OCI-LY7 (cell line): ENCODE results near the gene ICOSLG. TPM values are rescaled to one million over a fixed set of nuclear protein-coding genes. Genes with fewer than 3 reads are reported as not detected.
"Not testable (repeated sequence)": the region's sequence is repeated elsewhere in the genome, so short reads cannot be mapped to it uniquely, and the experiment has no call there.

Source experiments
- BruUV-seq: library from RNA; stranded (reverse); fragments of 400-500 nt; replicated peaks from 2 replicates; lab custom pipeline; 2021; lab: Mats Ljungman, UMichigan
- CTCF ChIA-PET: fragments of 300-600 bp; sonication (Branson Sonifier 250); formaldehyde crosslinking; loops from one replicate; lab custom pipeline; 2022; ENCODE audit warnings: antibody characterized with exemption; ENCODE audit not compliant: unreplicated experiment; lab: Charles Lee
- POLR2A ChIA-PET: fragments of 300-600 bp; sonication (Branson Sonifier 250); formaldehyde crosslinking; loops from one replicate; lab custom pipeline; 2022; ENCODE audit warnings: antibody characterized with exemption; lab: Charles Lee
- DNase-seq: peaks from one replicate; pipeline ENCODE4 v3.0.0-alpha.2; 2015; ENCODE audit warnings: low spot score
- H2AFZ ChIP-seq: fragments of 200-600 bp; sonication (generic), shearing (Covaris generic); 2 replicates; pipeline ENCODE4 v1.6.1; 2014; ENCODE audit warnings: mild to moderate bottlenecking, antibody characterized with exemption, low read length, moderate library complexity
- H3K27ac ChIP-seq: fragments of 200-600 bp; sonication (generic); 2 replicates; pipeline ENCODE4 v1.5.1; 2014; ENCODE audit warnings: mixed run types, low read depth, mild to moderate bottlenecking, moderate library complexity, low read length, inconsistent platforms; ENCODE audit not compliant: poor library complexity, severe bottlenecking
- H3K36me3 ChIP-seq: fragments of 200-600 bp; sonication (generic); 2 replicates; pipeline ENCODE4 v1.6.1; 2014; ENCODE audit warnings: mild to moderate bottlenecking, antibody characterized with exemption, low read length, moderate library complexity, mixed read lengths; ENCODE audit not compliant: insufficient read depth
- H3K4me1 ChIP-seq: fragments of 200-600 bp; sonication (generic); 2 replicates; pipeline ENCODE4 v1.5.1; 2014; ENCODE audit warnings: mild to moderate bottlenecking, low read length; ENCODE audit not compliant: insufficient read depth, poor library complexity, severe bottlenecking
- H3K4me2 ChIP-seq: fragments of 200-600 bp; sonication (generic); 2 replicates; pipeline ENCODE4 v1.6.1; 2014; ENCODE audit warnings: mild to moderate bottlenecking, low read length
- H3K4me3 ChIP-seq: fragments of 200-600 bp; sonication (generic); 2 replicates; pipeline ENCODE4 v1.5.1; 2014; ENCODE audit warnings: mild to moderate bottlenecking, low read depth, low read length; ENCODE audit not compliant: poor library complexity, severe bottlenecking
- H3K79me2 ChIP-seq: fragments of 200-600 bp; sonication (generic); 2 replicates; pipeline ENCODE4 v1.6.1; 2016; ENCODE audit warnings: low read depth, mild to moderate bottlenecking, low read length, moderate library complexity, mixed read lengths; ENCODE audit not compliant: insufficient read depth
- H3K9me2 ChIP-seq: fragments of 200-600 bp; sonication (generic); 2 replicates; pipeline ENCODE4 v1.6.1; 2016; ENCODE audit warnings: mild to moderate bottlenecking, low read length, mixed read lengths; ENCODE audit not compliant: insufficient read depth
- H3K9me3 ChIP-seq: fragments of 200-600 bp; sonication (generic); 2 replicates; pipeline ENCODE4 v1.6.1; 2014; ENCODE audit warnings: mild to moderate bottlenecking, mixed run types, low read length, mixed read lengths
- H4K20me1 ChIP-seq: fragments of 200-600 bp; sonication (generic); 2 replicates; pipeline ENCODE4 v1.6.1; 2014; ENCODE audit warnings: mild to moderate bottlenecking, antibody characterized with exemption, low read length, moderate library complexity, mixed read lengths; ENCODE audit not compliant: insufficient read depth
- intact Hi-C: fragments of 100-400 bp; cut with micrococcal nuclease; formaldehyde crosslinking; loops from one replicate; pipeline ENCODE4 v1.10.0; 2022; ENCODE audit not compliant: unreplicated experiment
- total RNA-seq, 2 experiments: library from RNA; depleted of rRNA in 1 of 2; stranded (reverse); fragments of >200 nt in 1 of 2; shearing (Covaris generic) in 1 of 2; gene quantifications; 2 replicates each; pipeline ENCODE4 v1.2.3, GENCODE V29; 2014 to 2022

Gene ICOSLG
- total RNA-seq, 2 experiments from 2014 or later, result 5.2 to 8.3 TPM

GRCh38 chr21:44194888-44195287, 45.9 kb downstream of the ICOSLG start:
- H3K27ac ChIP-seq, CTCF ChIA-PET, POLR2A ChIA-PET, H3K36me3 ChIP-seq, H3K4me2 ChIP-seq, H2AFZ ChIP-seq, H3K79me2 ChIP-seq, intact Hi-C loops, DNase-seq, BruUV-seq, H3K9me2 ChIP-seq, H3K4me3 ChIP-seq, H4K20me1 ChIP-seq, H3K9me3 ChIP-seq: not testable (repeated sequence)
- H3K4me1 ChIP-seq, result peaks cover 22% of the 10 kb centered on the region

GRCh38 chr21:44194451-44194850, 46.3 kb downstream of the ICOSLG start:
- H3K27ac ChIP-seq, CTCF ChIA-PET, H3K79me2 ChIP-seq, H3K9me3 ChIP-seq, H3K9me2 ChIP-seq, intact Hi-C loops, H3K4me2 ChIP-seq, H4K20me1 ChIP-seq, DNase-seq, POLR2A ChIA-PET, H2AFZ ChIP-seq, H3K4me3 ChIP-seq, BruUV-seq, H3K36me3 ChIP-seq: not testable (repeated sequence)
- H3K4me1 ChIP-seq, result peaks cover 18% of the 10 kb centered on the region

- DNase-seq, H3K79me2 ChIP-seq, H3K4me2 ChIP-seq, BruUV-seq, H3K9me3 ChIP-seq, POLR2A ChIA-PET, H4K20me1 ChIP-seq, H3K4me3 ChIP-seq, H3K9me2 ChIP-seq, intact Hi-C loops, H3K27ac ChIP-seq, H2AFZ ChIP-seq, CTCF ChIA-PET, H3K36me3 ChIP-seq: not testable (repeated sequence)
- peaks cover 13% of the 10 kb centered on the region for H3K4me1 ChIP-seq
Observed at GRCh38 chr21:44193108-44193507, 47.6 kb downstream of the ICOSLG start.

DNA sequence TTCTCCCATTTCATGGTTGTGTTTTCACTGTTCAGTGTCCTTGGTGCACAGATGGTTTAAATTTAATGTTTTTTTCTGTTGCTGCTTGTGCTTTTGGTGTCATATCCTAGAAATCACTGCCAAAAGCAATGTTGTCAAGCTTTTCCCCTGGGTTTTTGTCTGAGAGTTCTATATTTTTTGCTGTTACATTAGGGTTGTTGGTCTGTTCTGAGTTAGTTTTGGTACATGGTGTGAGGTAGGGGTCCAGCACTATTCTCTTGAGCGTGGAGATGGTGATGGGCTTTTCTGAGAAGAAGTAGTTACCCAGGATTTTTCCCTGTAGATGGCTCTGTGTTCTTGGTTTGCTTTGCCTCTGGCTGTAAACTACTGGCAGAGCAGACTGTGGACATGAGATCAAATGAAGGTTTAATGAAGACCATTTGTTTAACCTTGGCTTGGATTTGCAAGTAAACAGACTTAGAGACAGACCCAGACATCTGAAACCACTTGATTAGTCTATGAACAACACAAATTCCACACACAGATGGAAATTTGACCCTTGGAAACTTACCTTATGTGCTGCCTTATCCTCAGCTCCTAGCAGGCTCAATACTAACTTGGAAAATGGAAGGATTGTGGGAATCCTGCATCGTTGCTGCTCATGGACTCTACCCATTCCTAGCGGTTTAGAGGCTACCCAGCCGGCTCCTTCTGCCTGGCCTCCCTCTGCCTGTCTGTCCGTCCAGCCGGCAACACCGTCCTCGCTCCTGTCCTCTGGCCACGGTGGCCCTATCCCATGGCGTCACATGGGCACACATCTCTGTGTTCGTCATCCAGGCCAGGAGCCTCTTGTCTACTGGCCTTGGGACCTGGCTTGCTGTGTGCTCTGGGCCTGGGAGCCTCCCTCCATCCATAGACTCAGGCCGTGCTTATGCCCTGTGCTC, 50.1 kb downstream of the ICOSLG start:
- H3K36me3 ChIP-seq, H4K20me1 ChIP-seq, H3K27ac ChIP-seq, intact Hi-C loops, H3K9me2 ChIP-seq, DNase-seq, H2AFZ ChIP-seq, H3K79me2 ChIP-seq, H3K4me3 ChIP-seq, CTCF ChIA-PET, POLR2A ChIA-PET, H3K9me3 ChIP-seq, BruUV-seq, H3K4me1 ChIP-seq, H3K4me2 ChIP-seq: not testable (repeated sequence)

DNA sequence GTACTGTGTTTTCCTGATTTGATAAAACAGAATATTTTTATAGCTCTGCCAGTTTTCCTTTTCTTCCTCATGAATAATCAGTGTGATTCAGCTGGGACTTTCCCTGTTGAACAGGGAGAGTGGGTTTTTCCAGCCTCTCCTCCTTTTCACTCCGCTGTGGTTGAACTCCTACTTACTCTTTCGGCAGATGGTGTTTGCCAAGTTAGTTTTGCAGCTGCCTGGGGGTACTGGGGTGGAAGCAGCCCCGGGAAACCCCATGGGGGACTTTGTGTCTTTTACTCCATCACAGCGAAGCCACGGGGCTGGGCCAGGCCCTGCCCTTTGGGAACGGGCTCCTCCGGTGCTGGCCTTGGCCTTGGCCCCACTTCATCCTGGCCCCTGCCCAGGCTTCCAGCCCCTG, 55.9 kb downstream of the ICOSLG start:
- H3K79me2 ChIP-seq, H3K4me1 ChIP-seq, H3K27ac ChIP-seq, H3K4me3 ChIP-seq, DNase-seq, H4K20me1 ChIP-seq, BruUV-seq, H3K9me3 ChIP-seq, H3K9me2 ChIP-seq, POLR2A ChIA-PET, intact Hi-C loops, H2AFZ ChIP-seq, CTCF ChIA-PET, H3K36me3 ChIP-seq, H3K4me2 ChIP-seq: not testable (repeated sequence)

DNA sequence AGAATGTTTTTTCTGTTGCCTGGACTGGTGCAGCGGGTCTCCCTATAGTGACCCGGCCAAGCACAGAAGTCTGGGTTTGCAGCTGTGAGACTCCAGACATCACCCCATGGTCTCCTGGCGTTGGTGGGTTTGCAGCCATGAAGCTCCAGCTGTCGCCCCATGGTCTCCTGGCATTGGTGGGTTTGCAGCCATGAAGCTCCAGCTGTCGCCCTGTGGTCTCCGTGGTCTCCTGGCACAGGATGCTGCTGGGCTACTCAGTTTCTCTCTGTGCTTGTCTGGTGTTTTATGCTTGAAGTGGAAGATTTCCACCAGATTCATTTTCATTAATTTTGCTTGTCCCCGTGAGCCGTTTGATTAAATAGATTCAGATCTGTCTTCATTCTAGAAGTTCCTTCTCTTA, 58.5 kb downstream of the ICOSLG start:
- H3K4me1 ChIP-seq, POLR2A ChIA-PET, BruUV-seq, CTCF ChIA-PET, H3K4me2 ChIP-seq, H3K79me2 ChIP-seq, H3K9me2 ChIP-seq, H3K36me3 ChIP-seq, H4K20me1 ChIP-seq, H2AFZ ChIP-seq, H3K27ac ChIP-seq, DNase-seq, H3K9me3 ChIP-seq, H3K4me3 ChIP-seq, intact Hi-C loops: not testable (repeated sequence)
